HEK293 (cell line): ENCODE results near the gene CACNA2D1.

Experiments
- CTCF ChIA-PET: fragments of 350-600 bp; formaldehyde crosslinking; extraction: SDS; loops from one replicate; lab custom pipeline; 2021; ENCODE audit warnings: antibody characterized with exemption; lab: Yijun Ruan, JAX
- POLR2A ChIA-PET: fragments of 300-600 bp; formaldehyde crosslinking; extraction: SDS; loops from one replicate; lab custom pipeline; 2020; ENCODE audit warnings: antibody characterized with exemption, inconsistent platforms; lab: Yijun Ruan, JAX
- H3K27ac ChIP-seq: fragments of 200-500 bp; sonication (Bioruptor generic); 2 replicates; pipeline ENCODE4 v1.5.1; 2014; ENCODE audit warnings: low read depth, low read length, control low read depth, inconsistent platforms; ENCODE audit errors: extremely low read depth
- H3K36me3 ChIP-seq, 2 experiments: fragments of 200-500 bp in 1 of 2; sonication (Bioruptor generic) in 1 of 2; 1 replicate in 1 of 2; 2 replicates in 1 of 2; pipeline ENCODE4 v1.5.1; 2014 to 2017; ENCODE audit warnings: inconsistent platforms in 2 of 2, low read length in 2 of 2; ENCODE audit not compliant: control insufficient read depth in 2 of 2, insufficient read depth in 1 of 2
- H3K4me1 ChIP-seq: fragments of 200-500 bp; sonication (Bioruptor generic); 2 replicates; pipeline ENCODE4 v1.5.1; 2014; ENCODE audit warnings: mild to moderate bottlenecking, low read length, inconsistent platforms; ENCODE audit not compliant: control insufficient read depth, insufficient read depth
- H3K4me3 ChIP-seq: 2 replicates; pipeline ENCODE4 v1.5.1; 2011; ENCODE audit warnings: low read depth, mild to moderate bottlenecking, control low read depth, low read length, moderate library complexity
- H3K9me3 ChIP-seq: fragments of 200-500 bp; sonication (Bioruptor generic); 2 replicates; pipeline ENCODE4 v1.5.1; 2014; ENCODE audit warnings: low read depth, low read length, inconsistent platforms; ENCODE audit not compliant: control insufficient read depth, insufficient read depth
- BCL6B ChIP-seq: fragments of 450-650 bp; formaldehyde crosslinking; IDR thresholded peaks from 2 replicates; pipeline ENCODE4 v1.5.1; 2017; ENCODE audit warnings: missing biosample characterization, missing genetic modification characterization
- EGR2 ChIP-seq: fragments of 450-650 bp; formaldehyde crosslinking; IDR thresholded peaks from 2 replicates; pipeline ENCODE4 v1.5.1; 2016; ENCODE audit warnings: low read depth, missing biosample characterization, missing genetic modification characterization
- HIC1 ChIP-seq: fragments of 450-650 bp; formaldehyde crosslinking; IDR thresholded peaks from 2 replicates; pipeline ENCODE4 v1.5.1; 2016; ENCODE audit warnings: missing biosample characterization, missing genetic modification characterization
- HOXC10 ChIP-seq: sonication (generic); formaldehyde crosslinking; IDR thresholded peaks from 2 replicates; pipeline ENCODE4 v1.8.1; 2023; ENCODE audit warnings: mild to moderate bottlenecking, missing genetic modification reagents
- HOXD13 ChIP-seq: sonication (generic); formaldehyde crosslinking; IDR thresholded peaks from 2 replicates; pipeline ENCODE4 v1.8.0; 2022; ENCODE audit warnings: missing genetic modification reagents, borderline replicate concordance
- PRDM10 ChIP-seq: fragments of 450-650 bp; formaldehyde crosslinking; IDR thresholded peaks from 2 replicates; pipeline ENCODE4 v1.5.1; 2016; ENCODE audit warnings: missing biosample characterization, missing genetic modification characterization
- RBAK ChIP-seq: fragments of 450-650 bp; formaldehyde crosslinking; IDR thresholded peaks from 2 replicates; pipeline ENCODE4 v1.5.1; 2016; ENCODE audit warnings: missing biosample characterization, missing genetic modification characterization
- ZBTB7A ChIP-seq: fragments of 450-650 bp; formaldehyde crosslinking; IDR thresholded peaks from 2 replicates; pipeline ENCODE4 v1.5.1; 2016; ENCODE audit warnings: low read depth, missing biosample characterization, missing genetic modification characterization
- ZEB2 ChIP-seq: fragments of 450-650 bp; formaldehyde crosslinking; IDR thresholded peaks from 2 replicates; pipeline ENCODE4 v1.5.1; 2016; ENCODE audit warnings: missing biosample characterization, missing genetic modification characterization
- ZNF121 ChIP-seq: fragments of 450-650 bp; formaldehyde crosslinking; IDR thresholded peaks from 2 replicates; pipeline ENCODE4 v1.5.1; 2016; ENCODE audit warnings: missing biosample characterization, missing genetic modification characterization
- ZNF174 ChIP-seq: fragments of 450-650 bp; formaldehyde crosslinking; IDR thresholded peaks from 2 replicates; pipeline ENCODE4 v1.5.0; 2017; ENCODE audit warnings: missing biosample characterization, mild to moderate bottlenecking, missing genetic modification characterization
- ZNF302 ChIP-seq: fragments of 450-650 bp; formaldehyde crosslinking; IDR thresholded peaks from 2 replicates; pipeline ENCODE4 v1.5.1; 2016; ENCODE audit warnings: missing biosample characterization, missing genetic modification characterization, low read depth
- ZNF350 ChIP-seq: fragments of 450-650 bp; formaldehyde crosslinking; IDR thresholded peaks from 2 replicates; pipeline ENCODE4 v1.5.0; 2017; ENCODE audit warnings: missing biosample characterization, mild to moderate bottlenecking, missing genetic modification characterization
- ZNF48 ChIP-seq: fragments of 450-650 bp; formaldehyde crosslinking; IDR thresholded peaks from 2 replicates; pipeline ENCODE4 v1.5.1; 2016; ENCODE audit warnings: missing biosample characterization, missing genetic modification characterization
- ZNF521 ChIP-seq: fragments of 450-650 bp; formaldehyde crosslinking; IDR thresholded peaks from 2 replicates; pipeline ENCODE4 v1.5.1; 2017; ENCODE audit warnings: missing biosample characterization, mild to moderate bottlenecking, missing genetic modification characterization
- ZNF530 ChIP-seq: fragments of 450-650 bp; formaldehyde crosslinking; IDR thresholded peaks from 2 replicates; pipeline ENCODE4 v1.5.1; 2016; ENCODE audit warnings: low read depth, missing biosample characterization, missing genetic modification characterization
- ZNF548 ChIP-seq: fragments of 450-650 bp; formaldehyde crosslinking; IDR thresholded peaks from 2 replicates; pipeline ENCODE4 v1.5.1; 2016; ENCODE audit warnings: missing biosample characterization, missing genetic modification characterization
- ZNF561 ChIP-seq: fragments of 450-650 bp; IDR thresholded peaks from 2 replicates; pipeline ENCODE4 v1.5.1; 2018; ENCODE audit warnings: missing biosample characterization, missing genetic modification characterization, borderline replicate concordance
- ZNF571 ChIP-seq: fragments of 450-650 bp; formaldehyde crosslinking; IDR thresholded peaks from 2 replicates; pipeline ENCODE4 v1.5.0; 2017; ENCODE audit warnings: missing biosample characterization, missing genetic modification characterization
- ZNF600 ChIP-seq: fragments of 450-650 bp; formaldehyde crosslinking; IDR thresholded peaks from 2 replicates; pipeline ENCODE4 v1.5.1; 2016; ENCODE audit warnings: missing biosample characterization, missing genetic modification characterization
- ZNF623 ChIP-seq: fragments of 450-650 bp; formaldehyde crosslinking; IDR thresholded peaks from 2 replicates; pipeline ENCODE4 v1.5.1; 2016; ENCODE audit warnings: missing biosample characterization, missing genetic modification characterization
- ZNF639 ChIP-seq: fragments of 450-650 bp; formaldehyde crosslinking; IDR thresholded peaks from 2 replicates; pipeline ENCODE4 v1.5.1; 2016; ENCODE audit warnings: missing biosample characterization, missing genetic modification characterization
- ZNF645 ChIP-seq: fragments of 450-650 bp; formaldehyde crosslinking; IDR thresholded peaks from 2 replicates; pipeline ENCODE4; 2016; ENCODE audit warnings: missing biosample characterization, missing genetic modification characterization
- ZNF658 ChIP-seq: fragments of 450-650 bp; formaldehyde crosslinking; IDR thresholded peaks from 2 replicates; pipeline ENCODE4; 2016; ENCODE audit warnings: missing biosample characterization, missing genetic modification characterization
- ZSCAN5A ChIP-seq: fragments of 450-650 bp; formaldehyde crosslinking; IDR thresholded peaks from 2 replicates; pipeline ENCODE4 v1.5.1; 2016; ENCODE audit warnings: missing biosample characterization, missing genetic modification characterization

Gene CACNA2D1

GRCh38 chr7:82029236-82029913, 414.2 kb downstream of the CACNA2D1 start:
- Histone ChIP-seq H3K36me3 (no peaks in the 10 kb centered on the region), H3K27ac (no peak overlapping the region)
- CTCF ChIA-PET = interaction anchor here (0.6 to 1.9 kb wide), 5 partner anchors 12 to 700 kb away, joined by 3 to 6 read pairs (median 3); no protein-coding TSS in a partner anchor
- no peak for TF ChIP-seq ZNF174 (tag by site-specific recombination)
- no peak for TF ChIP-seq ZNF600 (tag by site-specific recombination)
- TF ChIP-seq ZNF121 (tag by site-specific recombination) = no peak
- TF ChIP-seq ZNF658 = no peak
- no peak for TF ChIP-seq ZNF48
- no peak for TF ChIP-seq HIC1
- TF ChIP-seq HOXD13 (CRISPR knock-in tag) = no peak
- no peak for TF ChIP-seq ZNF548 (tag by site-specific recombination)
- TF ChIP-seq ZNF561 (tag by site-specific recombination) = no peak
- TF ChIP-seq PRDM10 (tag by site-specific recombination) = no peak
- no peak for TF ChIP-seq ZBTB7A (tag by site-specific recombination)
- TF ChIP-seq RBAK (tag by site-specific recombination) = no peak
- TF ChIP-seq, all 188 proteins: peak for 0
- Histone ChIP-seq H3K4me3 (no peak overlapping the region), H3K9me3 (no peaks in the 10 kb centered on the region), H3K4me1 (no peaks in the 10 kb centered on the region)
- POLR2A ChIA-PET = no interaction called here

GRCh38 chr7:82028097-82028496, 415.5 kb downstream of the CACNA2D1 start:
- POLR2A ChIA-PET = no interaction called here
- TF ChIP-seq ZNF302 (tag by site-specific recombination) (no peak), ZNF350 (no peak), ZNF623 (tag by site-specific recombination) (no peak), ZNF645 (no peak), ZNF639 (tag by site-specific recombination) (no peak), EGR2 (tag by site-specific recombination) (no peak), ZNF530 (no peak), ZNF561 (tag by site-specific recombination) (no peak), HOXC10 (CRISPR knock-in tag) (no peak), ZSCAN5A (no peak), BCL6B (tag by site-specific recombination) (no peak), ZEB2 (no peak), ZNF521 (tag by site-specific recombination) (no peak), ZNF571 (no peak)

More at GRCh38 chr7:82028097-82028496, 415.5 kb downstream of the CACNA2D1 start:
- Histone ChIP-seq H3K36me3 (no peaks in the 10 kb centered on the region), H3K9me3 (no peaks in the 10 kb centered on the region), H3K27ac (no peak overlapping the region), H3K4me1 (no peaks in the 10 kb centered on the region), H3K4me3 (no peak overlapping the region)
- CTCF ChIA-PET = interaction anchor here (1.0 to 1.9 kb wide), 3 partner anchors 11 to 529 kb away, joined by 3 to 6 read pairs (median 5); no protein-coding TSS in a partner anchor
